Measurements from ENCODE around the gene VGF.

VGF gene

GRCh38 chr7:101185258-101185839, 20.0 kb upstream of the VGF start:
- no peak for DNase-seq

- no peak for DNase-seq
Observed at GRCh38 chr7:101180130-101180755, 14.9 kb upstream of the VGF start, which contains the start of gene NAT16. NAT16 (minus strand) TSS chr7:101180293; CDS start chr7:101174807, 5,486 bp downstream.

DNA sequence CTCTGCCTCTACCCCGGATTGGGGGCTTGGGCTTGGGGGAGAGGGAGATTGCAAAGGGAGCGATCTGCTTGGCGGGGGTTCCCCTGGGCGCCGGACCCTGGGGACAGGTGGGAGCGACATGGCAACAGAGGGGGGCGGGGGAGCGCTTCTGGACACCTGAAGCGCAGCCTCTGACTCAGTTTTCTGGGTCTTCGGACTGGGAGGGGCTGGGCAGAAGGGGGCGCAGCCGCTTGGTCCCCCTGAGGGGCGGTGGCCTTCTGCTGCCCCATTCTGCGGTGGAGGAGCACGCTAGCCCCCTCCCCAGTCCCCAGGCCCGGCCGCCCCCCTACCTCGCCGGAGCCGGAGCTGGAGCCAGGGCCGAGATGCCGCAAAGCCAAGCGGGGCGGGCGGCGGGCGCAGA, 14.3 kb upstream of the VGF start:
- DNase-seq, result no peak

DNA sequence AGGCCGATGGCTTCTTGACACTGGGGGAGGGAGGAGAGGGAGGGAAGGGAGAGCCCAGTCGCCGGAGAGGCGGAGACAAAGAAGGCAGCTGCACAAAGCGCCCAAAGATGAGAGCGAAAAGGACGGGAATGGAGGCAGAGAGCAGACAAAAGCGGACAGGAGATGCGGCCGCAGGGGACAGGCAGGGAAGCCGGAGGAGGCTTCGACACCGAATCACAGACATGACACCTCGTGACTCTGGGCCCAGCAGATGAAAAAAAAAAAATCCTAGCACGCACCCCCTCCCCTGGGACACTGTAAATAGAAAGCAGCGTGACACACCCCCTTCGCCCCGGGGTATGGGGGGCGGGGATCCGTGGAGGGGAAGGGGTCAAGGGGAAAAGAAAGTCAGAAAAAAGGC, 13.7 kb upstream of the VGF start:
- DNase-seq, result no peak

DNA sequence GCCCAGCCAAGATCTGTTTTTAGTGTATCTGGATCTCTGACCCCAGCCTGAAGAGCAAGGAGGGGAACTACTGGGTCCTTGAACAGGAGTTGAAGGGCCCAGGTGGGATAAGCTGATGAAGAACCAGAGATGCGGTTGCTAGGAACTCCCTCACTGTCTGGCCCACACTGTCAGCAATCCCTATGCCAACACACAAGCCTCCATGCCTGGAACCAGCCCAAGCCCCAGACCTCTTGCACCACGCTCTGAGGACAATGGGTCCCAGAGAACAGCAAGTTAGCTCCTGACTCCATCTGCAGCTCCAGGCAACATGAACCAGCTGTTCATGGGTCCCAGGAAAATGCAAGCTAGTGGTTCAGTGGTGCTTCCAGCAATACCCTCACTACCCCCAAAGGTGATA, 12.3 kb upstream of the VGF start:
- no peak for DNase-seq

DNA sequence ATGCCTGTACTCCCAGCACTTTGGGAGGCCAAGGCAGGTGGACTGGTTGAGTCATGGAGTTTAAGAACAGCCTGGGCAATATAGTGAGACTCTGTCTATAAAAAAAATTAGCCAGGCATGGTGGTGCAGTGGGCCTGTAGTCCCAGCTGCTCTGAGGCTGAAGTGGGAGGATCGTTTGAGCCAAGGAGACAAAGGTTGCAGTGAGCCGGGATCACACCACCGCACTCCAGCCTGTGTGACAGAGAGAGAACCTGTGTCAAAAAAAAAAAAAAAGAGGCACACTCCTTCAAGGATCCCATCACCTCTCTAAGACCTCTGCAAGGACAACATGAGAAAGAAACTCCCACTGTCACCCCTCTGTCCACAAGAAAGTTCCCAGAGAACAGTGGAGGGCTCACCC, 10.3 kb upstream of the VGF start:
- DNase-seq, result no peak

GRCh38 chr7:101174322-101174854, 9.0 kb upstream of the VGF start:
- no peak for DNase-seq

- DNase-seq, result peak; percentile 86
Observed at GRCh38 chr7:101173752-101174244, 8.4 kb upstream of the VGF start.

DNA sequence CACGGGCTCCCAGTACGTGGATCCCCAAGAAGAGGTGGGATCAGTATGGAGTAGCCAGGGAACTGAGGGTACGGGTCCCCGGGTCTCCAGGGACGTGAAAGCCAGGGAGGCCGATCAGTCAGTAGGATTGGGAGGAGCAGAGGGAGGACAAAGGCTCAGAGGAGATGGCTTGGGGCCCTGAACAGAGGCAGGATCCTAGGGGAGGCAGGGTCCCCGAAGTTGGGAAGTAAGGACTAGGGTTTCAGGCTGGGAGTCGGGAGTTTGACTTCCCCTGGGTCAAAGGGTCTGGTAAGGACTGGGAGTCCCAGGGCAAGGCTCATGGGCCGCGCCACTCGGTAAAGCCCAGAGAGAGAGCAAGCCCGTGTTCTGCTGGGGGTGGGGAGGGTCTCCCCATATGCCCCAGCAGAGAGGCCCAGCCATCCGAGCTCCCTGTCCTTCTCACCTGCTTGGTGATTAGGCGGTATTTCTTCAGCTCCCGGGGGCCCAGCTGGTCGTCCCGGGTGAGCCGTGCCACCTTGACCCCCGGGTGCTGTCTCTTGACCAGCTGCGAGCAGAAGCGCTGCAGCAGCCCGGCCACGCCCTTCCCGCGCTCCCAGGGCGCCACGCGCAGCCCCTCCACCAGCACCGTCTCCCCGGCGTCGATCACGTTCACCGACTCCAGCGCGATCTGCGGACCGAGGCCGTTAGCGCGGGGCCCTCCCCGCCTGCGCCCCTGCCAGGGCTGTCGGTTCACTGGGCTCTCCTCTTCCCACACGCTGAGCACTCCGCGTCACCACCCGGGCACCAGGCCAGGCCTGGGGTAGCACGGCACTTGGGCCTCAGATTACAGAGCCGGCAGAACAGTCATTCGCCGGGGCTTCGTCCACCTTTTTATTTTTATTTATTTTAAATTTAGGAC, 7.7 kb upstream of the VGF start:
- peak; percentile 63 for DNase-seq

DNA sequence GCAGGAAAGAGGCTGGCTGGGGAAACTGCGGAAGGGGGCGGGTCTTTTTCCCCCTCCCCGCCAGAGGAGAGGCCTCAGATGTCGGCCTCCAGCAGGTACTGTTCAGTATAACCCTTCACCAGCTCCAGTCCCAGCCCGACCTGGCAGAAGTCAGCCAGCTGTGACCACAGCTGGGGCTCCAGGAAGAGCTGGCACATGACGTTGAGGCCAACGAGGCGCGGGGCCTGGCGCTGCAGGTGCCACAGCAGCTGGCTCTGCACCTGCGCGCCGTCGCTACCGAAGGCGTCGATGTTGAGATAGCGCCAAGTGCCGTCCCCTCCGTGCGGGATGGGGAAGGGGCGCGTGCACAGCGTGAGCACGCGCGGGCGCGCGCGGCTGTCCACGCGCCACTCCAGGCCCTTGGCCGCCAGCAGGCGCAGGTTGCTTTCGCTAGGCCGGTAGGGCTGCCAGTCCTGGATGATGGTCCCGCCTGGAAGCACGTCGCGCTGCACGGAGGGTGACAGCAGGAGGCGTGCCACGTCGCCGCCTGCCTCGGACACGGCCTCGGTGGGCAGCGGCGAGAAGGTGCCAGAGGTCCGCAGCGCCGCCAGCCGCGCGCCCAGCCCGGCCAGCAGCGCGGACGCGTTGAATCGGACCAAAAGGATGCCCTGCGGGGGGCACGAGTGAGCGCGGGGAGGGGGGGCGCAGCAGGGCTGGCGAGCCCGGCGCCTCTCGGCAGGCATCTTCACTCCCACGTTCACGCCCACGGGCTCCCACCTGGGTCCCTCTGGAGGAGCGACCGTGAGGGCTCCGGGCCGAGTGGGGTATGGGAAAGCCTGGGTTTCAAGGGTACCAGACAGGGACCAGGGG, 6.9 kb upstream of the VGF start:
- DNase-seq, result no peak

GRCh38 chr7:101171442-101171837, 6.1 kb upstream of the VGF start:
- DNase-seq, result no peak

- DNase-seq, result no peak
Observed at GRCh38 chr7:101170617-101171441, 5.5 kb upstream of the VGF start.

DNA sequence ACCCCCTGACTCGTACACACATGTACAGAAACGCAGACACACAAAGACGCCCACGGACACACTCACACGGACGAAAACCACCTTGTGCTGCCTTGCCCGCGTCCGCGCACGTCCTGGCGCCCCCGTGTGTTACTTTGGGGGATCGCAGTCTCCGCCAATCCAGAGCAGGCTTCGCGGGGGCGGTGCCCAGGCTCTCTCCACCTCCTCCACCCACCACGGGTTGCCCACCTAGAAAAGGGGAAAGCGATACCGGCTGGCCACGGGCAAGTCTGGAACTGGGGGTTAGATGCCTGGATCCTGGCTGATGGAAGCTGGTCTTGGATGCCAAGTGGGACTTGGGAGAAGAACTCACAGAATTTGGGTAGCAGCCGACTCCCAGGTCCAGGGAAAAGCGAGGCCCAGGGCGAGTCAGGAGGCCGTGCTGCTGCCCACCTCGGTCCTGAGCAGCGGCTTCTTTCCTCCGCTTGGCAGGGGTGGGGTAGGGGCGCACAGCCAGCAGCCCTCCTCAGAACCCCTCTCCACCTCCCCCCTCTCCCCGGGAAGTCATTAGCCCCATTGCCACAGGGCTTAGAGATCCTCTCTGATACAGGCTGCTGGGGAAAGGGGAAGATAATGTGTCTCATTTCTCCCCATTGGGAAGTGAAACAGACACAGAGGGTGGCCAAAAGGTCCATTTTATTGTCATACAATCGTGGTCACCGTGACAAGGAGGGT, 4.6 kb upstream of the VGF start:
- peak; percentile 93 for DNase-seq

DNA sequence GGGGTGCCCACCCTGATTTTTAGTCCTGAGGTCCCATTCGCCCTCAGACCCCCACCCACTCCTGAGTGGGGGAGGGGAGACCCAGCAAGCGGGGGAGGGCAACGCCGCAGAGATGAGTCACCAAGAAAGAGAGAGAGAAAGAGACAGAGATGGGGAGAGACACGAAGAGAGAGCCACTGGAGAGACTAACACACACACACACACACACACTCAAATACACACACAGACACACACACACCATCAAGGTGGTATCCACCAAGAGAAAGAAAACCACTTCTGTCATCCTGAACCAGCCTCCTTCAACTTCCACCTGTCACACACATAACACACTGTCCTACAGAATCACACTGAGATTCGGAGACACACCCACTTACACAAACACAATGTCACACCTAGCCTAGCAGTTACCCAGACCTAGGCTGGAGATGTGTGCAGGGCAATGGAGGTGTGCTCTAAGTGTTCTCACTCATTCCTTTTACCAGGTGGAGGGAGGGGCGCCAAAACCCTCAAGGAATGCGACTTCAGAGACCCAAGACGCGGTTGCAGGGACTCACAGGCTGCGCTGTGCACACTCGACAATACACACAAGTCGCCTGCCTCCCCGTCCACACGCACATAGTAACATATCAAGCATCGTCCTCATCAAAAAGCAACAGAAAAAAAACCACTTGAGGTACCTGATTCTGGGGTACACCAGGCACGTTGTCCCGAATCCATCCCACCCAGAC, 3.9 kb upstream of the VGF start:
- no peak for DNase-seq

DNA sequence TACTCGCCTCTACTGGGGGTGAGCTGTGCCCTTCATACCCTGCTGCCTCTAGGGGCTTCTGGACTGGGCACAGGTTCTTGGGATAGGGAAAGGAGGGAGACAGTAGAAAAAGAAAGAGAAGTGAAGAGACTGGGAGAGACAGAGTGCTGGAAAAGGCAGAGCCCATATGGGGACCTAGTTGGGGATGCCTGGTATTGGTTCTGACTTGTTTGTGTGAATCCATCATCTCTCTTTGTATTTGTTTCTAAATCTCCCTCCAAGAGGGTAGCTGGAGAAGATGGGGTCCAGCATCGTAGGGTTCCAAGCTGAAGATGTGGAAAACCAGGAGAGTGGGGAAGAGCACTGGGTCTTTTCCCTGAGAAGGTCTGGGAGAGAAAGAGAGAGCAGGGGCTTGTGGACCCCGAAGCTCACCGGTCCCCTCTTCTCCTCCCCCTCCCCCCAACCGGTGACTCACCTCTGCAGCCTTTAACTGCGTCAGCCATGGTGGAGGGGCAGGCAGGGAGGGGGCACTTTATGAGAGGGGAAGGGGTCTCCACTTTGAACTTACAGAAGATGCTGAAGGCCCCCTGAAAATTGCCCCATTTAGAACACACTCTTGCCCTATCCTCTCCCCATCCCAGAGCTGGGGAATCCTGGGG, 3.2 kb upstream of the VGF start:
- DNase-seq, result peak; percentile 60

- DNase-seq, result no peak
Observed at GRCh38 chr7:101167645-101168411, 2.5 kb upstream of the VGF start.

DNA sequence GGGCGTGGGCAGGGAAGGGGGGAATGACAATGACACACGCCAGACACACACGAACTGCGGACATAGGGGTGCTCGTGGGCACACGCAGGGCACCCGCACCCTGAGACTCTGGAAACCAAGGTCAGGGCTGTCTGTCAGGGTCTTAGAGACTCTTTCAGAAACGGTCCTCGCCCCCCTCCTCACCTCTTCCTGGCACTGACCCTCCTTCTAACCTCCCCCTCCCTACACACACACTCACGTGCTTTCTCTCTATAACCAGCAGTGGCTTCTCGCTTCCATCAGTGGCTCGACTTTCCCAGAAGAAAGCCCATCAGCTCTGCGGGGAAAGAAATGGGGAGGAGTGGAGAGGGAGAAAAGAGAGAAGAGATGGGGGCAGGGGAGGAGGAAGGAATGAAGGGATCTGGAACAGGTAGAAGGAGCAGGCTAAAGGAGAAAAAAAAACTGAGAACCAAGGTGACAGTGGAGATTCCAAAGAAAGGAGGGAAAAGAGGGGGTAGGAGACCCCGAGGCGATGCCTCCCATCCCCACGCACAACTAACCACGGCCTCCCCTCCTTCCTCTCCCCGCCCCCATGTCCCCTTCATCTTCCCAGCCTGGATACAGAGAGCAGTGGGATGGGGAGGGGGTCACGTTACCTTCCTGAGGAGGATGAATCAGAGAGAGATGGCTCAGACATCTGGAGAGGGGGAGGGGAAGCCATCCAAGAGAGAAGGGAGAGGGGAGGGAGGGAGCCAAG, 1.7 kb upstream of the VGF start:
- DNase-seq, result no peak

GRCh38 chr7:101166648-101166908, 1.2 kb upstream of the VGF start:
- DNase-seq, result no peak
